Cortex of kidney (tissue), 1 donor: ENCODE measurements around the gene ADGRD2.
"Not testable (repeated sequence)": the region's sequence is repeated elsewhere in the genome, so short reads cannot be mapped to it uniquely, and the experiment has no call there.

Experiments
- DNase-seq: peaks from one replicate; lab custom pipeline; 2025; lab: John Stamatoyannopoulos, UW

The ADGRD2 gene

GRCh38 chr9:124450241-124450924, at the start of gene ADGRD2:
ADGRD2 (plus strand) TSS chr9:124450451; CDS start chr9:124451667, 1,216 bp downstream.
- DNase-seq = no peak

DNA sequence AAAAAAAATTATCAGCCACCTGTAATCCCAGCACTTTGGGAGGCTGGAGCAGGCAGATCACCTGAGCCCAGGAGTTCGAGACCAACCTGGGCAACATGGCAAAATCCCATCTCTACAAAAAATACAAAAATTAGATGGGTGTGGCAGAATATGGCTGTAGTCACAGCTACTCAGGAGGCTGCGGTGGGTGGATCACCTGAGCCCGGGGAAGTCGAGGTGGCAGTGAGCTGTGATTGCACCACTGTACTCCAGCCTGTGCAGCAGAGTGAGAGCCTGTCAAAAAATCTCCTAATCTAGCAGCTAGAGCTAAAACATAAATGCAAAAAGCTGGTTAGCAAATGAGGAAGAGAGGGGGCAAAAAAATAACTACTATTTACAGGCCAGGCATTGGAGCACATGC, 47.0 kb upstream of the ADGRD2 start:
- no peak for DNase-seq

- DNase-seq = no peak
Measured at GRCh38 chr9:124409410-124409809, 40.8 kb upstream of the ADGRD2 start.

GRCh38 chr9:124410321-124410913, 39.8 kb upstream of the ADGRD2 start:
- DNase-seq = no peak

DNA sequence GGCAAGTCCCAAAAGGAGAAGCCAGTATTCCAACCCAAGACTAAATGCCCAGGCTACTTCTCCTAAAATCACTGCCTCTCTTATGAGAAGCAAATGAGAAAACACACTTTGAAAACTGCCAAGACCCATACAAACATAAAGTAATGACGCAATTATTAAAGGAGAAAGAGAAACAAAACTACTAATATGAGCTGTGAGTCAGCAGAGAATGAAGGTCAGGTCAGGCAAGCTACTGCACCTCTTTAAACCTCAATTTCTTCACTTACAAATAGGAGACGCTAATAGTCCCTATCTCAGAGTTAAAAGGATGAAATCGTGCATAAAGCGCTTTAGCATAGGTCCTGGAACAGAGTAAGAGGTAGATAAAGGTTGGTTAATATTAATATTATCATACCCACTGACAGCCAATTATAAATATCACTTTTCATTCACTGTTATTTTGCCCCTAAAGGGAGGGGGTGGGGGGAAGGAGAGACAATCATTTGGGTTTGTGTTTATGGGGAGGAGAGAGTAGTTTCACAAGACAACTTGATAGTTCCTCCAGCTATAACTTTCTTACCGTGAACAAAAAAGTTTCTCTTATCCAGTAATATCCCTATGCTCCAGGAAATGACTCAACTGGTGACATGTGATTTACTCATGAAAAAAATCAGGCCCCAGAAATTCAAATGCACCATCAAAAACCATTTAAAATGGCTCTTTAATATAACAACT, 38.6 kb upstream of the ADGRD2 start:
- no peak for DNase-seq

GRCh38 chr9:124412228-124412575, 38.0 kb upstream of the ADGRD2 start:
- no peak for DNase-seq

- DNase-seq = no peak
Measured at GRCh38 chr9:124414612-124415011, 35.6 kb upstream of the ADGRD2 start.

DNA sequence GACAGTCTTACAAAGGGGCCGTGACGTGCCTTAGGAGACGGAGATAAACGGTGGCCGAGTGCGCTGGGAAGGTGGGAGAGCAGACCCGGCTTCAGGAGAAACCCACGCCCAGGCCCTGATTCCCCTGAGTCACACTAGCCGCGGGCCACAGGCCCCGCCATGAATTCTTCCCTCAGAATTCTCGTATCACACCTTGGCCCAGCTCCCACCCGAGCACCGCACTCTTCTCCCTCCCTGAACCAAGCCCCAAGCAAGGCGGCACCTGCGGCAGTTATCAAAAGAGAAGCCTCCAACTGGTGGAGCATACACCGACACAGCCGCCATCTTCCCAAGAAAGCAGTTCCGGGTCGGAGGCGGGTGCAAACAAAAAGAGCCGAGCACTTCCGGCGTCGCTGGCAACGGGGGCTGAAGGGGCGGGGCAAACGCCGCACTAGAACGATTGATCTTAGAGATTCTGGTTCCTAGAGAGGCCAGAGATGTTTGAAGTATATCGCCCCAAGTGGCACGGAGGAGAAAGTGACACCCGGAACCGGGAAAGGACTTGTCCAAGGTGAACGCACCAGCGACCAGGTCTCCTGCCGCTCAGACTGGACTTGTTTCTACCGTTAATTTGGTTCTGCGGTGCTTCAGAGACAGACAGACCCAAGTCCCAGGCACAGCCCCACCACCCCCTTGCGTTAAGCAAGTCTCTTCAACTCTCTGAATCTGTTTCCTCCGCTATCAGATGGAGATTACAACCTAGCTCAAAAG, 35.0 kb upstream of the ADGRD2 start, which contains the start of gene PSMB7:
TSS of gene PSMB7 (minus strand) at position 341 of the 750 bp plus-strand sequence. CDS start at position 324, 17 bp downstream.
- DNase-seq = peak; percentile 34

DNA sequence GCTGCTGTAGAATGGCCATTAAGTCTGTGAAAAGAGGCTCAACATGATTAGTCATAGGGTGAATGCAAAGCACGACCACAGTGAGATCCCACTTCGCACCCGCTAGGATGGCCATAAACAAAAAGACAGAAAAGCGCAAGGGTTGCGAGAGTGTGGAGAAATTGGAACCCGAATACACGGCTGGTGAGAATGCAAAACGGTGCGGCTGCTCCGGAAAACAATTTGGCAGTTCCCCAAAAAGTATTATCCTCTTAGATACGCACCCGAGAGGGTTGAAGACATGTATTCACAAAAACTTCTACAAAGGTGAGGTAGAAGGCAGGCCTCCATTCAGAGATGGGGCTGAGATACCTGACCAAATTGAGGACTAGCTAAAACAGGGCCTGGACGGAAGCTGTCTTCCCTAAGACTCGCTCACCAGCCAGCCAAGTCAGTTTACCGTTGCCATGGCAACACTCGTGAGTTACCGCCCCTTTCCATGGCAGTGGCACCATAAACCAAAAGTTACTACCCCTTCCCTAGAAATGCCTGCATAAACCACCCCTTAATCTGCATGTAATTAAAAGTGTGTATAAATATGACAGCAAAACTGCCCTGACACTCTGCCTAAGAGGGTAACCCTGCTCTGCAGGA, 34.3 kb upstream of the ADGRD2 start:
- no peak for DNase-seq

- no peak for DNase-seq
Measured at GRCh38 chr9:124419832-124420489, 30.3 kb upstream of the ADGRD2 start.

DNA sequence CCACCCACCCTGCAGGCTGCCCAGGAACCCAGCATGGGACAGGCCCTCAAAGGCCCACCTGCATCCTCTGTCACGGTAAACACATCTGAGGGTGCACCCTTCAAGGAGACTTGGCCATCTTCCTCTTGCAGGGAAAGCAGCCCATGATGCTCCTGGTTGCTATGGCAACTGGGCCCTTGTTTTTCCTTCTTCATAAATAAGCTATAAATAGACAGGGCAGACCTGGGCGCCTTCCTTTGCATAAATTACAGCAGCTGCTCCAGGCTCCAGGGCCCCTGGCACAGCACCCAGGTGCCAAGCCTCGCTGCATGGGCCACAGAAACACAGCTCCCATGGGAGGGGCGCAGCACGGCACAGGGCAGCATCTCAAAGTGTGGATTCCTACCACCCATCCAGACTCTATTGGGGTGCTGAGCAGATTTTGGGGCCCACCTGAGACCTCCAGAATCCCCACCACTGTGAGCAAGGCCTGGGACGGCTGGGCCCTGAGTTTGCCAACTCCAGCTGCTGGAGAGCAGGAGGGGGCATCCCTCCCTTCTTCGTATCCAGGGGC, 29.2 kb upstream of the ADGRD2 start:
- DNase-seq = no peak

DNA sequence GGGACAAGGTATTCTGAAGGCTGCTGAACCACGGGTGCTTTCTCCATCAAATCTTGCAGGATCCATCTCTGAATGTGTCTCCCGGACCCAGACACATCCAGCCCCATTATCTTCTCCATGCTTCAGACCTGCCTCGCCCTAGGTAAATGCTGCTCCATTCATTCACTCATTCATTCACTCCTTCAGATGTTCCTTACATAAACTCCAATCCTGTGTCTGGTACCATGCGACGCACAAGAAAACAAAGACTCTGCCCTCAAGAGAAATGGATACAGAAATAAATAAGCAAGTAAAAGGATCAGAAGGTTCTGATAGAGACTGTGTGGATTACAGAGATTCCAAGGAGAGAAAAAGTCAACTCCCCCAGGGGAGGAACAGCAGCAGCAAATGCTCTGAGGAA, 27.1 kb upstream of the ADGRD2 start:
- no peak for DNase-seq

DNA sequence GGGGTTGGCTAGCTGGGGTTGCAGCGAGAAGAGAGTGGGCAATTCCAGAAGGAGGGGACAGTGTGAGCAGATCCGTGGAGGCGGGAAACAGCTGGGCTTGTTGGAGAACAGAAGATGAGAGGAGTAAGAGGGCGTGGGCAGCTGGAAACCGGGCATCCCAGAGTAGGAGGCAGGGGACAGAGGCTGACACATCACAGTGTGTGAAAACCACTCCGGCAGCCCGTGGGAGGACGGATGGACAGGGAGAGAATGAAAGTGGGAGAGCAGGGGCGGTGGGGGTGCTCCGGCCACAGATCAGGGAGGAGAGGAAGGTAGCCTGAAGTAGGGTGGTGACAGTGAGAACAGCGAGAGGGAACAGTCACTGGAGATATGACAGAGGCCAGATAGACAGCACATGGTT, 26.7 kb upstream of the ADGRD2 start:
- no peak for DNase-seq

GRCh38 chr9:124425733-124426132, 24.5 kb upstream of the ADGRD2 start:
- DNase-seq = not testable (repeated sequence)

DNA sequence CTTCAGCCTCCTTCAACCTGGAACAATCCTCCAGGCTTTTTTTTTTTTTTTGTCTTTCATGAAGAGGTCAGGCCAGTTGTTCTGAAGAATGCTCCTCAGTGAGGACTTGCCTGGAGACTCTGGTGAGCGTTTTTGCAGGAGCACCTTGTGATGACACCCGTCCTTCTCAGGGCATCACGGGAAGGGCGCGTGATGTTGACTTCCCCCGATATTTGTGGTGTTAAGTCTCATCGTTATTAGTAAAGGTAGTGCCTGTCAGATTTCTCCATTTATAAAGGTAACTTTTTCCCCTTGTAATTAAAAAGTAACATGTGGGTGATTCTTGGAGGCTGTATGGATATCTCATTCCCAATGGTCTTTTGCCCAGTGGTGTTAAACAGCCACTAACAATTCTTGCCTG, 23.9 kb upstream of the ADGRD2 start:
- no peak for DNase-seq

DNA sequence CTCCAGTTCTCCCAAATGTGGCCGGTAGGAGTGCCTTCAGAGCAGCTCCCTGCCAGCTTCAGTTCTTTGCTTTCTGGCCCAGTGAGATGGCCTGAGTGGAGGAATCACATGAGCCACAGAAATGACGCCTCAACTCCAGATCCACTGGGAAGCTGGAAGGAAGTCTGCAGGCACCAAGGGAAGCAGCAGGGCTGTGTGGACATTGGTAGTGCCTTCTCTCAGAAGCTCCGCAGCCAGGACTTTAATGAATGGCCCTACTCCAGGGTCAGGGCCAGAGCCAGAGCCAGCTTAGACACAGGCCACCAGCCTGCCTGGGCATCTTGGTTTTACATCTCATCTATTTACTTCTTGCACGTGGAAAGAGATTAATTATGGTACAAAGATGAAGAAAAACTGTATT, 23.0 kb upstream of the ADGRD2 start:
- DNase-seq = no peak

- DNase-seq = no peak
Measured at GRCh38 chr9:124428751-124429529, 21.3 kb upstream of the ADGRD2 start.

DNA sequence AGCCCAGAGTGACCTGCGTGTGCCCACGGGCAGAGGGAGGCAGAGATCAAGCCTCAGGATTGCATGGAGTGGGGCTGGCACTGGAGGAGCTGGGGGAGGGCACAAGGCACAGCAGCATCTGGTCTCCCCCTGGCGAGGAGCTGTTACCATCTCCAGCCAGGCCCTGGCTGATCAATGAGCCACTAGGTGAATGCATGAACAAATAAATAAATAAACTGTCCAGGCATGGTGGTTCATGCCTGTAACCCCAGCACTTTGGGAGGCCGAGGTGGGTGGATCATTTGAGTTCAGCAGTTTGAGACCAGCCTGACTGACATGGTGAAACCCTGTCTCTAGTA, 20.8 kb upstream of the ADGRD2 start:
- no peak for DNase-seq

DNA sequence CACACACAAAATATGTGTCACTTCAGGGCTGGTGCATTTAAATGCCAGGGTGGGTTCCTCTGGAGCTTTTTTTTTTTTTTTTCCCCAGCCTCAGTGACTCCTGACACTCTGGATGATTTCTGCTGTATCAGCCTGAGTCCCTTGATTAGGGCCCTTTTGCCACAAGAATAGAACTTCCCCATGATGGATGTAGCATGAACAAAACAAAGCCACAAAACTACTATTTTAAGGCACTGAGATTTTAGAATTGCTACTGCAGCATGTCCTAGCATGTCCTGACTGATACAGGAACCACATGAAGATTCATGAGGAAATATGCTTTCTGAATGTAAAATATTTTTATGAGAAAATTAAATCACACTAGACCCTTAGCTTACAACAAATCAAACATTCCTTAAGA, 13.9 kb upstream of the ADGRD2 start:
- DNase-seq = no peak

DNA sequence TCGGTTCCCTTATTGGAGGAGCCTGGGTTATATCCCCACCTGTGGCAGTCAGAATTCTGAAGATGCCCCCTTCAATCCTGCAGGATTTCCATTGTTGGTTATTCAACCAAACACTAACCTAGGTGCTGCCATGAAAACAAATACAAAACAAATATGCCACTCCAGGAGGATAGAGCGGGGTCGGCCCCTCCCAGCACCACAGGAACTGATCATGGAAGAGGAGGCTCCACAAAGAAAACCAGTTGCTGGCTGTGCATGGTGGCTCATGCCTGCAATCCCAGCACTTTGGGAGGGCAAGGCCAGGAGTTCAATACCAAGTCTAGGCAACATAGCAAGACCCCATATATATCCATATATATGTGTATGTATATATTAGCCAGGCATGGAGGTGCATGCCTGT, 13.2 kb upstream of the ADGRD2 start:
- DNase-seq = no peak

GRCh38 chr9:124438091-124438490, 12.2 kb upstream of the ADGRD2 start:
- no peak for DNase-seq
